ENCODE data around the gene HIGD2B. TPM values are rescaled to one million over a fixed set of nuclear protein-coding genes. Genes with fewer than 3 reads are reported as not detected.

The HIGD2B gene
- total RNA-seq = 0.16 TPM in 1 of 2 replicates, not detected in the other

GRCh38 chr15:72685925-72686794 lies at the start of gene HIGD2B, which contains the start of gene BBS4:
Gene HIGD2B (minus strand): TSS chr15:72686182. CDS start chr15:72676374, 9,808 bp downstream.
Gene BBS4 (plus strand): TSS chr15:72686207. CDS start chr15:72686228, 21 bp downstream.

GRCh38 chr15:72654397-72654796 lies 31.6 kb downstream of the HIGD2B start, which contains the start of gene GOLGA6B:
Gene GOLGA6B (plus strand): TSS chr15:72654697. CDS start chr15:72654738, 41 bp downstream.

Other genes with a start within 250 kb of the HIGD2B start
- gene ARIH1, start 211.9 kb downstream of the HIGD2B start, total RNA-seq = 13.8 and 112 TPM in 2 replicates
- gene GOLGA6B, start 31.5 kb downstream of the HIGD2B start, total RNA-seq = not detected in 2 replicates
- gene BBS4, start within 50 bp of the HIGD2B start, total RNA-seq = 5.0 and 6.9 TPM in 2 replicates
- 28.3 and 55.2 TPM in 2 replicates for gene ADPGK, start 97.6 kb upstream of the HIGD2B start, total RNA-seq